Breast epithelium (tissue), 4 donors: ENCODE results near the gene ABCF3. TPM values are rescaled to one million over a fixed set of nuclear protein-coding genes. Genes with fewer than 3 reads are reported as not detected.

ENCODE experiments used
- DNase-seq, 2 donors: peaks; one replicate each; pipeline ENCODE4 v3.0.0-alpha.2; 2019; ENCODE audit warnings: low spot score in 2 of 2
- H3K27ac ChIP-seq, 2 donors: fragments of 200-600 bp; sonication (generic) in 1 of 2; one replicate each; pipeline ENCODE4 v1.5.1; 2016 to 2019; ENCODE audit warnings: mild to moderate bottlenecking in 1 of 2
- H3K27me3 ChIP-seq, 2 donors: fragments of 200-600 bp; sonication (generic) in 1 of 2; one replicate each; pipeline versions ENCODE4 v1.5.1 to v1.6.0; 2017 to 2019; ENCODE audit warnings: control low read depth in 1 of 2, mild to moderate bottlenecking in 1 of 2
- H3K36me3 ChIP-seq: fragments of 200-600 bp; one replicate; pipeline ENCODE4 v1.5.1; 2019
- H3K4me1 ChIP-seq, 2 donors: fragments of 200-600 bp; sonication (generic); one replicate each; pipeline ENCODE4 v1.5.1; 2016 to 2019; ENCODE audit warnings: control low read depth in 1 of 2
- H3K4me3 ChIP-seq, 3 donors: fragments of 200-600 bp; sonication (generic); 1 replicate in 2 of 3; 2 replicates in 1 of 3; pipeline ENCODE4 v1.5.1; 2016 to 2019; ENCODE audit warnings: mild to moderate bottlenecking in 3 of 3, moderate library complexity in 2 of 3
- H3K9me3 ChIP-seq, 2 donors: fragments of 200-600 bp; sonication (generic) in 1 of 2; one replicate each; pipeline ENCODE4 v1.5.1; 2016 to 2019; ENCODE audit warnings: control low read depth in 1 of 2
- CTCF ChIP-seq, 3 donors: fragments of 450-650 bp; IDR thresholded peaks; one replicate each; pipeline ENCODE4 v1.5.1; 2016 to 2017; ENCODE audit warnings: antibody characterized with exemption in 3 of 3, mild to moderate bottlenecking in 3 of 3, moderate library complexity in 3 of 3
- POLR2A ChIP-seq: fragments of 450-650 bp; IDR thresholded peaks from one replicate; pipeline ENCODE4 v1.6.1; 2016; ENCODE audit warnings: antibody characterized with exemption, mild to moderate bottlenecking, moderate library complexity
- POLR2AphosphoS5 ChIP-seq, 3 donors: sonication (generic); formaldehyde crosslinking; IDR thresholded peaks; one replicate each; pipeline ENCODE4 v1.6.1; 2017; ENCODE audit warnings: antibody characterized with exemption in 3 of 3
- intact Hi-C: fragments of 100-400 bp; cut with DNase I; formaldehyde crosslinking; loops from one replicate; pipeline ENCODE4 v1.15.1; 2023; ENCODE audit warnings: low total_unique reads
- total RNA-seq, 3 donors: library from RNA; depleted of rRNA; stranded (reverse); fragments of >200 nt; gene quantifications; one replicate each; pipeline ENCODE4 v1.1.0, GENCODE V29; 2016

The ABCF3 gene
- total RNA-seq, 3 donors from 2014 or later: 59.4 to 77.4 (median 71.8) TPM

- no peak for DNase-seq
- Histone ChIP-seq H3K27me3 (no peaks in the 10 kb centered on the region), H3K27ac (no peak overlapping the region), H3K4me3 (no peak overlapping the region), H3K9me3 (no peaks in the 10 kb centered on the region), H3K36me3 (peaks cover 19% of the 10 kb centered on the region), H3K4me1 (peaks cover 7 to 13% of the 10 kb centered on the region in 2 donors)
- intact Hi-C loops: no loop called here
- TF ChIP-seq POLR2A (no peak), POLR2AphosphoS5 (IDR thresholded peaks at IDR 0.05) (no peak), CTCF (IDR thresholded peaks at IDR 0.05) (no peak)
Measured at GRCh38 chr3:184178521-184179138, 7.4 kb upstream of the ABCF3 start.

- no peak for DNase-seq
- Histone ChIP-seq H3K27ac (no peak overlapping the region), H3K9me3 (no peaks in the 10 kb centered on the region), H3K27me3 (no peaks in the 10 kb centered on the region), H3K4me3 (no peak overlapping the region), H3K4me1 (peaks cover 7 to 13% of the 10 kb centered on the region in 2 donors), H3K36me3 (peaks cover 19% of the 10 kb centered on the region)
- intact Hi-C loops: loop anchor here (10.0 kb wide), 1 partner anchor 65 kb away; the partner anchor contains the start of genes ALG3 and EEF1AKMT4
- TF ChIP-seq CTCF (IDR thresholded peaks at IDR 0.05) (no peak), POLR2A (no peak), POLR2AphosphoS5 (IDR thresholded peaks at IDR 0.05) (no peak)
Measured at GRCh38 chr3:184180165-184180564, 5.8 kb upstream of the ABCF3 start.

GRCh38 chr3:184181596-184181995, 4.4 kb upstream of the ABCF3 start:
- peaks cover 19% of the 10 kb centered on the region for H3K36me3 ChIP-seq
- DNase-seq: no peak
- no peak overlapping the region for H3K4me3 ChIP-seq
- H3K4me1 ChIP-seq: peaks cover 3 to 7% of the 10 kb centered on the region in 2 donors
- no peaks in the 10 kb centered on the region for H3K27me3 ChIP-seq
- TF ChIP-seq POLR2A: no peak
- no peak for TF ChIP-seq POLR2AphosphoS5 (IDR thresholded peaks at IDR 0.05)
- TF ChIP-seq CTCF (IDR thresholded peaks at IDR 0.05): no peak
- no peak overlapping the region for H3K27ac ChIP-seq
- intact Hi-C loops: loop anchor here (10.0 kb wide), 1 partner anchor 63 kb away; the partner anchor contains the start of genes ALG3 and EEF1AKMT4
- no peaks in the 10 kb centered on the region for H3K9me3 ChIP-seq

GRCh38 chr3:184183679-184184078, 2.3 kb upstream of the ABCF3 start:
- Histone ChIP-seq H3K9me3 (no peaks in the 10 kb centered on the region), H3K4me1 (peaks cover 0 to 18% of the 10 kb centered on the region in 2 donors), H3K27me3 (no peaks in the 10 kb centered on the region), H3K4me3 (no peak overlapping the region), H3K27ac (no peak overlapping the region), H3K36me3 (peaks cover 19% of the 10 kb centered on the region)
- DNase-seq: no peak
- TF ChIP-seq POLR2A (no peak), POLR2AphosphoS5 (IDR thresholded peaks at IDR 0.05) (no peak), CTCF (IDR thresholded peaks at IDR 0.05) (no peak)
- intact Hi-C loops: loop anchor here (10.0 kb wide), 1 partner anchor 61 kb away; the partner anchor contains the start of genes ALG3 and EEF1AKMT4

- peaks cover 19% of the 10 kb centered on the region for H3K36me3 ChIP-seq
- H3K27me3 ChIP-seq: no peaks in the 10 kb centered on the region
- H3K9me3 ChIP-seq: no peaks in the 10 kb centered on the region
- TF ChIP-seq POLR2A: no peak
- TF ChIP-seq POLR2AphosphoS5 (IDR thresholded peaks at IDR 0.05): no peak
- TF ChIP-seq CTCF (IDR thresholded peaks at IDR 0.05): no peak
- no peak for DNase-seq
- intact Hi-C loops: loop anchor here (10.0 kb wide), 1 partner anchor 60 kb away; the partner anchor contains the start of genes ALG3 and EEF1AKMT4
- H3K4me1 ChIP-seq: peaks cover 0 to 18% of the 10 kb centered on the region in 2 donors
- peak overlapping the region in 1 of 2 donors; percentile 91 for H3K27ac ChIP-seq
- no peak overlapping the region for H3K4me3 ChIP-seq
Measured at GRCh38 chr3:184184546-184185230, 1.3 kb upstream of the ABCF3 start.
